HG03064 (cell line): ENCODE data around the gene GATAD1.
"Not testable (repeated sequence)": the region's sequence is repeated elsewhere in the genome, so short reads cannot be mapped to it uniquely, and the experiment has no call there.

ENCODE experiments used
- ATAC-seq: cut with Tn5 transposase; IDR thresholded peaks from one replicate; pipeline ENCODE4 v1.9.1; 2021; ENCODE audit warnings: low read depth; ENCODE audit not compliant: unreplicated experiment

The GATAD1 gene

DNA sequence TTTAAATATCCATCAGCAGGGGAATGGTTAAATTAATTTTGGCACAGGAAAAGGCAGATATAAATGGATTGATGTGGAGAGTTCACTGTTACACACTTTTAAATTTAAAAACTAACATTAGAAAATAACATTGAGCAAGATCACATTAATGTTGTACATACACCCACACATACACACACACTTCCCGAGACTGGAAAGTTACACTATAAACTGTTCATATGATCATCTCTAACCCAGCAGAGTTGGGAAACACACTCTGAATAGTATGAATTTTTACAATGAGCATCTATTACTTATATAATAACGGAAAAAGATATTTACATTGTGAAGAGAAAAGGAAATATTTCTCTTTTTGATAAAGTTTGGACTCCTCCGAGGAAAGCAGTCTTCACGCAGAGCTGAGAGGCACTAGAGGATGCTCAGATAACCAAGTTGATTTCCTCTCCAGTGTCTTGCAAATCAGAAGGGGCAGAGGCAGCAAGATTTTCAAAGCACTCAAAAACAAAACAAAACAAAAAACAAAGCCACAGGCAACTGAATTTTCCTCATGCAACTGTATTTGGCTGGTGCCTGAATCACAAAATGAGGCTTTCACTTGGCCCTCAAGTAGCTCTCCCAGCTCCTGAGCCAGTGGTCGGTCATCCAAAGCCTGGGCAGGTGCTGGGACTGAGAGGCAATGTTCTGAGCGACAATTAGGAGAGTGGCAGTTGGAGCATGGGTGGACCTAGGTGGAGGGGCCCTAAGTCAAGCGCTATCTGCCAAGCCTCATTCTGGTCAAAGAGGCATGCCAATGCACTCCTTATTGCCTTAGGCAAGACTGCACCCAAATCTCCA is 10.5 kb upstream of the GATAD1 start:
- ATAC-seq = no peak

GRCh38 chr7:92437956-92438491 is 9.3 kb upstream of the GATAD1 start:
- ATAC-seq = no peak

- not testable (repeated sequence) for ATAC-seq
Measured at GRCh38 chr7:92442720-92443119, 4.6 kb upstream of the GATAD1 start.

DNA sequence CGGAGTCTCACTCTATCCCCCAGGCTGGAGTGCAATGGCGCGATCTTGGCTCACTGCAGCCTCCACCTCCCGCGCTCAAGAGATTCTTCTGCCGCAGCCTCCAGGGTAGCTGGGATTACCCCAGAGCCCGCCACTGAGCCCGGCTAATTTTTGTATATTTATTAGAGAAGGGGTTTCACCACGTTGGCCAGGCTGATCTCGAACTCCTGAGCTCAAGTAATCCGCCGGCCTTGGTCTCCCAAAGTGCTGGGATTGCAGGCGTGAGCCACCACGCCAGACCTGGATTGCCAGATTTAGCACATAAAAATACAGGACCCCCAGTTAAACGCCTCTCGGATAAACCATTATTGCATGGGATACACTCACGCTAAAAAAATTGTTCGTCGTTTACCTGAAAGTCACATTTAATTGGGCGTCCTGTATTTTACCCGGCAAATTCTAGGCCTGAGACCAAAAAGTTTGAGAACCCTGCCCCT is 375 bp upstream of the GATAD1 start:
- ATAC-seq = no peak

- ATAC-seq = peak; percentile 31
Measured at GRCh38 chr7:92448205-92448747, 994 bp downstream of the GATAD1 start.

DNA sequence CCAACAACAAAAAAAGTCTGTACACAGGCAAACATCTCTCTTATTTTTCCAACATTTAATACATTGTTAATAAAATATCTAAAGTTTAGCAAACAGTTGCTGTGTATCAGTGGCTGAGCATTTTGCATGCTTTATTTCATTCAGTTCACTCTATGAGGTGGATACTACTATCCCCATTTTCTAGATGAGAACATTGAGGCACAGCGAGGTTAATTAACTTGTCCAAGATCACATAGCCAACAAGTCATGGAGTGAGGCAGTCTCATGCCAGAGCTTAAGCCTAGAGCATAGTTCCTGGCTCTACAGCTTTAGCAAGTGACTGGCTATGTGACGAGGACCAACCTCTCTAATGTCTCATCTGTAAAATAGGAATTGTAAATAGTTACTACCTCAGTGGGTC is 4.4 kb downstream of the GATAD1 start:
- no peak for ATAC-seq

GRCh38 chr7:92456236-92456635 is 9.0 kb downstream of the GATAD1 start:
- no peak for ATAC-seq

DNA sequence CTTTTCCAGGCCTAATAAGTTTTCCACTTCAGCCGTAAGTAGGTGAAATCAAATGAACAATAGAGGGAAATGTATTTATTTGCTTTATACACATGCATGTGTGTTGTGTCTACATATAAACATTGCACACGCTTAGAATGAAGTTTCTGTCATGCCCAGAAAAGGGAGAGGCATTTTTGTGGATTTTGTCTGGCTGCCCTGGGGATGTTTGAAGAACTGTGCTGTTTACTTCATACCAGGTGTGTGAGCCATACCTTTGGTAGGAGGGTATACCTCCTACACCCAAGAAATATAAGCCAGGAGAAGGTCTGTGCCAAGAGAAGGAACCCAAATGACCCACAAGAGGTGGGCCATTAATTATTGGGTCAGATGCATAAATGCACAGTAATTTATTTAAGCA is 12.8 kb downstream of the GATAD1 start:
- ATAC-seq = no peak

DNA sequence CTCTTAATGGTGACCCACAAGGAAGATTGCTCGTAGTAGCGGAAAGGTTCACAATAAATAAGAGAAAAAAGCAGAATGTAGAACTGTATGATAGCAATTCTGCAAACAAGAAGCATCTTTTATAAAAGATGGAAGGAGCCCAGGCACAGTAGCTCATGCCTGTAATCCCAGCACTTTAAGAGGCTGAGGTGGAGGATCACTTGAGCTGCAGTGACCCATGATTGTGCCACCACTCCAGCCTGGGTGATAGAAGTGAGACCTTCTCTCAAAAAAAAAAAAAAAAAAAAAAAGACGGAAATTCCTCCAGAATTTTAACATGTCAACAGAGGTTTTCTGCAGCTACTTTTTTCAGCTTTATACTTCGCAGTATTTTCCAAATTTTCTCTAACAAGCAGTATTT is 13.2 kb downstream of the GATAD1 start:
- ATAC-seq = no peak

DNA sequence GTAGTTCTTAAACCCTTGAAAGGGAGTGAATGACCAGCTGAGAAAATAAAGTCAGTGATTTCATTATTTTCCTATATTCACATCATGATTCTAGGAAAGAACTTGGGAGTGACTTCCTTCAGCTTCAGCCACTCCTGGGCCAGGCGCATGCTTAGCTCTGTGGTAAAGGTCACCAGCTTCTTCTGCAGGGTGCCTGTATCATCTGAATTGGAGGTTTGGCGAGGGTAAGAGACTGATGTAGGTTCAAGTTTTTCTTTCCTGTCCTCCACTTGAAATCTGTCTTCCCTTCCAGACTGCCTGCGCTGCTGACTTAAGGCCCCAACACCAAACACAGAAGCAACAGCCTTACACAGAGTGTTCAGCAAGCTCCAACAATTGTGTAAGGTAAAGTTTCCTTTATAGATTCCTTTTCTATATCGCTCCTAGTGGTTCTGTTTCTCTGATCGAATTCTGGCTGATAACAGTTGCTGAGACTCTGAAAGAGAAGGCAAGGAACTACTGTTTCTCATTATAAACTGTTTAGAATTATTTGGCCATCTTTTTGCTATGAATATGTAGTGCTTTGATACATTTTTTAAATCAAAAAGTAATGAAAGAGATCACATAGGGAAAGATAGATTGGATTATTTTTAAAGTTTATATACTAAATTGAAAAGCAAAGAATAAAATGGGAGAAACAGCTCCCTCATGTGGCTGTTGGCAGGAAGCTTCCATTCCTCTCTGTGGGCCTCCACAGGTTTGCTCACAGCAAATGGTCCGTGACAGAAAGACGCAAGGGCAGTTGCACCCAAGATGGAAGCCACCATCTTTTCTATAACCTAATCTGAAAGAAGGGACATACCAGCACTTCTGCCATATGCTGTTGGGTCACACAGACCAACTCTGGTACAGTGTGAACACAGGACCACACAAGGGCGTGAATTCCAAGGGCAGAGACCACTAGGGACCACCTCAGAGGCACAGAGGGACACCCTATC is 14.0 kb downstream of the GATAD1 start:
- ATAC-seq = no peak

DNA sequence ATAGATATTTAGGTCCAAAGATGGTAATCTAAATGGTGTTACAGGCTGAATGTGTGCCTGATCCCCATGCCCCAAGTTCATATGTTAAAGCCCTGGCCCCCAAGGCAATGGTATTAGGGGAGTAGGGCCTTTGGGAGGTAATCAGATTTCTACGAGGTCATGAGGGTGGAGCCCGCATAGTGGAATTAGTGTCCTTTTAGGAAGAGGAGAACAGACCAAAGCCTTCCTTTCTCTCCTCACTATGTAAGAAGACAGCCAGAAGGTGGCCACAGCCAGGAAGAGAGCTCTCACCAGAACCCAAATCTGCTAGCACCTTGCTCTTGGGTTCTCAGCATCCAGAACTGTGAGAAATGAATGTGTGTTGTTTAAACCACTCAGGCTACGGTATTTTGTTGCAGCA is 15.3 kb downstream of the GATAD1 start:
- no peak for ATAC-seq

GRCh38 chr7:92464515-92464914 is 17.2 kb downstream of the GATAD1 start:
- no peak for ATAC-seq

GRCh38 chr7:92466682-92467081 is 19.4 kb downstream of the GATAD1 start:
- no peak for ATAC-seq

DNA sequence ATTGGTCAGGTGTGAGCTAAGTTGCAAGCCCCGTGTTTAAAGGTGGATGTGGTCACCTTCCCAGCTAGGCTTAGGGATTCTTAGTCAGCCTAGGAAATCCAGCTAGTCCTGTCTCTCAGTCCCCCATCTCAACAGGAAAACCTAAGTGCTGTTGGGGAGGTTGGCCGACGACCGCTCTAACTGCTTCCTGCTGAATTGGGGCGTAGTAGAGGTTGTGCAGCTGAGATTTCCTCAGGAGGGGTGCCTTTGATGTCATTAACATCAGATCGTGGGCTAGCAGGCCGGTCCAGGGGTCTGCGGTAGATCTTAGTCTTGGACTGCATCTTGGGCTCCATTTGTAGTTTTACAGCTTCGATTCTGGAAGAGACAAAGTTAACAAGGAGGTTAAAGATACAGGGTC is 21.3 kb downstream of the GATAD1 start:
- ATAC-seq = not testable (repeated sequence)

- not testable (repeated sequence) for ATAC-seq
Measured at GRCh38 chr7:92473989-92474388, 26.7 kb downstream of the GATAD1 start.

- ATAC-seq = not testable (repeated sequence)
Measured at GRCh38 chr7:92475261-92475770, 28.0 kb downstream of the GATAD1 start.

- ATAC-seq = not testable (repeated sequence)
Measured at GRCh38 chr7:92475851-92476590, 28.7 kb downstream of the GATAD1 start.

DNA sequence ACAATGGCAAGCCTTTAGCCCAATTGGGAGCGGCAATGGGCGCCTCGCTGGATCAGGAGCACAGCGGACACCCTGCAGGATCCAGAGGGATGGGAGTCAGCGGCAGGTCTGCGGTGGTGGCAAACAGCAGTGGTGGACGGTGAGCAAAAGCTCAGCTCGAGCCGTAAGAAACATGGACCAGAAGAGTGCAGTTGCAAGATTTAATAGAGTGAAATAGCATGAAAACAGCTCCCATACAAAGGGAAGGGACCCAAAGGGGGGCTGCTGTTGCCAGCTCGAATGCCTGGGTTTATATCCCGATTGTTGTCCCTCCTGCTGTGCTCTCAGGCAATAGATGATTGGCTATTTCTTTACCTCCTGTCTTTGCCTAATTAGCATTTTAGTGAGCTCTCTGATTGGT is 30.4 kb downstream of the GATAD1 start, which contains the start of gene ERVW-1:
ERVW-1 (minus strand) TSS at position 266 of the 400 bp plus-strand sequence. CDS start 7,565 bp downstream, outside the sequence.
- not testable (repeated sequence) for ATAC-seq

DNA sequence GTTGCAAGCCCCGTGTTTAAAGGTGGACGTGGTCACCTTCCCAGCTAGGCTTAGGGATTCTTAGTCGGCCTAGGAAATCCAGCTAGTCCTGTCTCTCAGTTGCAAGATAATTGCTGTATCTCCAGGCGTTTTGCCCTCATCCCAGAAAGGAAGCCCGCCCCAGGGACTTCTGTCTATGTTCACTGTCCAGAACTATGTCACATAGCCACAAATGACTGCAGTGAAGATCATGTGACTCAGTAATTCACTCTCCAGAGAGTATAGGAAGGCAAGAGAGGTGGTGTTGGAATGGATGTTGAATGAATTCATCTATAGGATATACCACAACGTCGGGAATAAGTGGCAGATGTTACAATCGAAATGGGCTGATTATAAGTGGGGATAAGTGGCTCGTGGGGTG is 30.8 kb downstream of the GATAD1 start:
- no peak for ATAC-seq

- no peak for ATAC-seq
Measured at GRCh38 chr7:92478711-92479110, 31.4 kb downstream of the GATAD1 start.
